Measurements from ENCODE around the gene MYO1C. TPM values are rescaled to one million over a fixed set of nuclear protein-coding genes. Genes with fewer than 3 reads are reported as not detected.
"Not testable (repeated sequence)": the region's sequence is repeated elsewhere in the genome, so short reads cannot be mapped to it uniquely, and the experiment has no call there.

MYO1C gene
- polyA plus RNA-seq, 1 experiment, result 321 TPM

DNA sequence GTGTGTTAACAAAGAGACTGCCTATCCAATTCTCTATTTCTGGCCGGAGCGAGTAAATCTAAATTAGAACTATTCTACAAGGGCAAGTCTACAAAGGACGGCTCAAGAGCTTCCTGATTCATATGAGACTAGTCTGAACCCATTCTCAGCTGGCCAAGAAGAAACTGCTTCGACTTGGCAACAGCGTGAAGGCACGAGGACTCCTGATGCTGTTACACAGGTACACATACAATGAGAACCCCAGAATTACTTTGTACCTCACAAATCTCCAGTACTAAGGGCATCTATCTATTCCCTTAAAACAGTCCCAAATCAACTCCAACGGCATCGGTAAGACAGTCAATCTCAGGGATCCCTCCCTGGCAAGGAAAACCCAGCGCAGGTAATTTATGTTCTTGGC, 37.9 kb downstream of the MYO1C start:
- no peak for DNase-seq (ENCODE audit: low read depth)
- ChIA-PET POLR2A (no interaction called here), CTCF (interaction anchor here (1.1 to 1.7 kb wide), 3 partner anchors 15 to 89 kb away, joined by 3 to 9 read pairs (median 6); partner anchors contain the start of gene INPP5K)
- H3K4me3 ChIP-seq (ENCODE audit: low read depth, low read length), result peak overlapping the region; percentile 81
- no peaks in the 10 kb centered on the region for H3K27me3 ChIP-seq (ENCODE audit: control insufficient read depth, insufficient read depth, low read length)
- H3K36me3 ChIP-seq (ENCODE audit: control insufficient read depth, insufficient read depth, low read length), result no peaks in the 10 kb centered on the region; the same call in 1 of the 2 replicates
- TF ChIP-seq CTCF (IDR thresholded peaks at IDR 0.05; ENCODE audit: insufficient read depth, low read depth, low read length), result no peak

- CTCF ChIA-PET, result interaction anchor here (0.6 to 1.7 kb wide), 4 partner anchors 27 to 88 kb away, joined by 3 to 9 read pairs (median 4); partner anchors contain the start of gene INPP5K
- H3K27me3 ChIP-seq (ENCODE audit: control insufficient read depth, insufficient read depth, low read length); DNase-seq (ENCODE audit: low read depth); H3K4me3 ChIP-seq (ENCODE audit: low read depth, low read length); H3K36me3 ChIP-seq (ENCODE audit: control insufficient read depth, insufficient read depth, low read length): not testable (repeated sequence)
- POLR2A ChIA-PET, result interaction anchor here (0.6 kb wide), 1 partner anchor 929 kb away, joined by 7 read pairs; no protein-coding TSS in a partner anchor
Measured at GRCh38 chr17:1453694-1454093, 38.8 kb downstream of the MYO1C start.

GRCh38 chr17:1452836-1453235, 39.6 kb downstream of the MYO1C start:
- DNase-seq (ENCODE audit: low read depth), result no peak
- ChIA-PET POLR2A (no interaction called here), CTCF (interaction anchor here (0.6 to 1.7 kb wide), 3 partner anchors 14 to 87 kb away, joined by 3 to 9 read pairs (median 6); partner anchors contain the start of gene INPP5K)
- H3K27me3 ChIP-seq (ENCODE audit: control insufficient read depth, insufficient read depth, low read length), result no peaks in the 10 kb centered on the region
- TF ChIP-seq CTCF (IDR thresholded peaks at IDR 0.05; ENCODE audit: insufficient read depth, low read depth, low read length), result no peak
- H3K36me3 ChIP-seq (ENCODE audit: control insufficient read depth, insufficient read depth, low read length), result peaks cover 2% of the 10 kb centered on the region; the same call in 1 of the 2 replicates
- H3K4me3 ChIP-seq (ENCODE audit: low read depth, low read length), result no peak overlapping the region

DNA sequence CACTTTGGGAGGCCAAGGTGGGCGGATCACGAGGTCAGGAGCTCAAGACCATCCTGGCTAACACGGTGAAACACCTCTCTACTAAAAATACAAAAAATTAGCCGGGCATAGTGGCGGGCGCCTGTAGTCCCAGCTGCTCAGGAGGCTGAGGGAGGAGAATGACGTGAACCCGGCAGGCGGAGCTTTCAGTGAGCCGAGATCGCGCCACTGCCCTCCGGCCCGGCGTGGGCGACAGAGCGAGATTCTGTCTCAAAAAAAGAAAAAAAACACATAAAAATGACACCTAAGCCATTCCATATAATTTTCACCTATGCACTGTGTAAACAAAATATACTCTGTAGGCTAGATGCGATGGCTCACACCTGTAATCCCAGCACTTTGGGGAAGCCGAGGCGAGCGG, 42.2 kb downstream of the MYO1C start:
- CTCF ChIA-PET; H3K4me3 ChIP-seq (ENCODE audit: low read depth, low read length): not testable (repeated sequence)
- POLR2A ChIA-PET, result interaction anchor here (0.6 kb wide), 1 partner anchor 217 kb away, joined by 12 read pairs; no protein-coding TSS in a partner anchor

GRCh38 chr17:1449412-1449967, 43.0 kb downstream of the MYO1C start:
- Histone ChIP-seq H3K27me3 (ENCODE audit: control insufficient read depth, insufficient read depth, low read length) (no peaks in the 10 kb centered on the region), H3K4me3 (ENCODE audit: low read depth, low read length) (no peak overlapping the region), H3K36me3 (ENCODE audit: control insufficient read depth, insufficient read depth, low read length) (peaks cover 3% of the 10 kb centered on the region; the same call in 1 of the 2 replicates)
- DNase-seq (ENCODE audit: low read depth), result no peak
- CTCF ChIA-PET, result interaction anchor here (1.2 kb wide), 1 partner anchor 84 kb away, joined by 5 read pairs; no protein-coding TSS in a partner anchor
- TF ChIP-seq CTCF (IDR thresholded peaks at IDR 0.05; ENCODE audit: insufficient read depth, low read depth, low read length), result no peak
- POLR2A ChIA-PET, result interaction anchor here (0.6 kb wide), 1 partner anchor 218 kb away, joined by 12 read pairs; no protein-coding TSS in a partner anchor

More for the DNA sequence above, 42.2 kb downstream of the MYO1C start:
- not testable (repeated sequence) for DNase-seq (ENCODE audit: low read depth); H3K27me3 ChIP-seq (ENCODE audit: control insufficient read depth, insufficient read depth, low read length); H3K36me3 ChIP-seq (ENCODE audit: control insufficient read depth, insufficient read depth, low read length)

GRCh38 chr17:1447052-1447451, 45.4 kb downstream of the MYO1C start:
- no peak for TF ChIP-seq CTCF (IDR thresholded peaks at IDR 0.05; ENCODE audit: insufficient read depth, low read depth, low read length)
- ChIA-PET POLR2A (no interaction called here), CTCF (interaction anchor here (1.1 kb wide), 1 partner anchor 82 kb away, joined by 5 read pairs; no protein-coding TSS in a partner anchor)
- no peaks in the 10 kb centered on the region for H3K27me3 ChIP-seq (ENCODE audit: control insufficient read depth, insufficient read depth, low read length)
- H3K36me3 ChIP-seq (ENCODE audit: control insufficient read depth, insufficient read depth, low read length), result 0 out of 2 replicates have a peak, but pooled peaks cover 3% of the 10 kb centered on the region
- DNase-seq (ENCODE audit: low read depth), result no peak
- H3K4me3 ChIP-seq (ENCODE audit: low read depth, low read length), result no peak overlapping the region

Measured in BJ (cell line).